ENCODE measurements around the gene ZBTB8A.
"Not testable (repeated sequence)": the region's sequence is repeated elsewhere in the genome, so short reads cannot be mapped to it uniquely, and the experiment has no call there.

ZBTB8A gene

DNA sequence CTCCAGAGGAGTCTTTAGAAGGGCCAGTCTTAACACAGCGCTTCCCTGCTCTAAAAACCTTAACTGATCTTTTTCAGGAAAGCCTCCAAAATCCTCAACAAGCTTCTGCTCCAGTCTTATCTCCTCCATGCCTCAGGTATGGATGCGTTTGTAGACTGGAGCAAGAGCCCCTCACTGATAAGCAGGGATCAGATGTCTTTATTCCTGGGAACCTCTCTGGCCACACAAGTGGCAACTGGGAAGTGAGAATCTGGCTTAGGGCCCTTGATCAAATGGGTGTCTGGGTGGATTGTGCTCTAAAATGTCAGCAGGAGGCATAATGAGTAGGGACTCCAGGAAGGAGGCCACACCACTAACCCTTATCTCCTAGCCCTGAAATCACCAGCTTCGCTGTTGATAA is 1.4 kb downstream of the ZBTB8A start:
- no peaks in the 10 kb centered on the region for H3K27me3 Mint-ChIP-seq (ENCODE audit: low read depth)
- H3K9me3 Mint-ChIP-seq, result no peaks in the 10 kb centered on the region
- peak overlapping the region; percentile 87 to 96 (median 91) for H3K27ac Mint-ChIP-seq
- TF ChIP-seq, protein P1, sequence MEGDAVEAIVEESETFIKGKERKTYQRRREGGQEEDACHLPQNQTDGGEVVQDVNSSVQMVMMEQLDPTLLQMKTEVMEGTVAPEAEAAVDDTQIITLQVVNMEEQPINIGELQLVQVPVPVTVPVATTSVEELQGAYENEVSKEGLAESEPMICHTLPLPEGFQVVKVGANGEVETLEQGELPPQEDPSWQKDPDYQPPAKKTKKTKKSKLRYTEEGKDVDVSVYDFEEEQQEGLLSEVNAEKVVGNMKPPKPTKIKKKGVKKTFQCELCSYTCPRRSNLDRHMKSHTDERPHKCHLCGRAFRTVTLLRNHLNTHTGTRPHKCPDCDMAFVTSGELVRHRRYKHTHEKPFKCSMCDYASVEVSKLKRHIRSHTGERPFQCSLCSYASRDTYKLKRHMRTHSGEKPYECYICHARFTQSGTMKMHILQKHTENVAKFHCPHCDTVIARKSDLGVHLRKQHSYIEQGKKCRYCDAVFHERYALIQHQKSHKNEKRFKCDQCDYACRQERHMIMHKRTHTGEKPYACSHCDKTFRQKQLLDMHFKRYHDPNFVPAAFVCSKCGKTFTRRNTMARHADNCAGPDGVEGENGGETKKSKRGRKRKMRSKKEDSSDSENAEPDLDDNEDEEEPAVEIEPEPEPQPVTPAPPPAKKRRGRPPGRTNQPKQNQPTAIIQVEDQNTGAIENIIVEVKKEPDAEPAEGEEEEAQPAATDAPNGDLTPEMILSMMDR (IDR thresholded peaks at IDR 0.05; ENCODE audit: unreplicated experiment in 3 of 3), result no peak
- peak overlapping the region; percentile 92 to 98 (median 96) for H3K4me3 Mint-ChIP-seq
- H3K4me1 Mint-ChIP-seq, result peaks cover 7% of the 10 kb centered on the region
- H3K36me3 Mint-ChIP-seq (ENCODE audit: low read depth), result no peaks in the 10 kb centered on the region

DNA sequence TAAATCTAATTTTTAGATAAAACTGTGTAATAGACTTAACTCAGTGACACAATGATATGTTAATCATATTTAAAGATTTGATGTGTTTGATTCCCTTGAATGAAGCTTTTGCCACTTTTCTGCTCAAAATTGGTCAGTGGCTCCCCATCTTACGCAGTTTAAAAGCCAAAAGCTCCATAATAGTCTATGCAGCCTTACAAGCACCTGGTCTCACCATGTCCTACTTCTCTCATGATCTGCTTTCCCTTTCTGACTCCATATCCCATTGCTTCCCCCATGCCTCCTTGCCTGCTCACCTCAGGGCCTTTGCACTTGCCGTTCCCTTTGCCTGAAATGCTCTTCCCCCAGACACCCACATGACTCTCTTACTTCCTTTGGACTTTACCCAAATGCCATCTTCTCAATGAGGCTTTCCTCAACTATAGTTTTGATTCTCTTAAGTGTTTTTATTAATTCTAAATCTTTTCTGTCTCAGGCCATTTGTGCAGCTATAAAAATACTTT is 1.9 kb downstream of the ZBTB8A start:
- TF ChIP-seq, protein P1 (IDR thresholded peaks at IDR 0.05; ENCODE audit: unreplicated experiment in 3 of 3), result no peak
- peak overlapping the region; percentile 92 to 98 (median 96) for H3K4me3 Mint-ChIP-seq
- H3K9me3 Mint-ChIP-seq, result no peaks in the 10 kb centered on the region
- peaks cover 7% of the 10 kb centered on the region for H3K4me1 Mint-ChIP-seq
- no peaks in the 10 kb centered on the region for H3K36me3 Mint-ChIP-seq (ENCODE audit: low read depth)
- no peaks in the 10 kb centered on the region for H3K27me3 Mint-ChIP-seq (ENCODE audit: low read depth)
- H3K27ac Mint-ChIP-seq, result peak overlapping the region in 2 of 3 experiments; percentile 83 to 91

DNA sequence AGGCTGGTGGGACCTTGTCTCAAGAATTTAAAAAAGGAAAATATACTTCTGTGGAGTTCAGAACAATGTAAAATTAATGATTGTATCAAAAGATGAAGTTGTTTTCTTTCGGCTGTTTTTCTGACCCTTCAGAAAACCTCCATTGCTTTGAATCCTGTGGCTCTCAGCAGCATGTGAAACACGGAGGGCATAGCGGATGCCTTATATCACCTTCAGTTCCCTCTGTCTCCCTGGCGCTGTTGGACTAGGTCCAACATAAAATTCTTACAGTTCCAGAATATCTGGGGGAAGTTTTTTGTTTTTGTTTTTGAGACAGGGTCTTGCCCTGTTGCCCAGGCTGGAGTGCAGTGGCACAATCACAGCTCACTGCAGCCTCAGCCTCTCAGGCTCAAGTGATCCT is 7.4 kb downstream of the ZBTB8A start:
- H3K27me3 Mint-ChIP-seq (ENCODE audit: low read depth), result no peaks in the 10 kb centered on the region
- H3K4me1 Mint-ChIP-seq, result no peaks in the 10 kb centered on the region
- no peak overlapping the region for H3K27ac Mint-ChIP-seq

DNA sequence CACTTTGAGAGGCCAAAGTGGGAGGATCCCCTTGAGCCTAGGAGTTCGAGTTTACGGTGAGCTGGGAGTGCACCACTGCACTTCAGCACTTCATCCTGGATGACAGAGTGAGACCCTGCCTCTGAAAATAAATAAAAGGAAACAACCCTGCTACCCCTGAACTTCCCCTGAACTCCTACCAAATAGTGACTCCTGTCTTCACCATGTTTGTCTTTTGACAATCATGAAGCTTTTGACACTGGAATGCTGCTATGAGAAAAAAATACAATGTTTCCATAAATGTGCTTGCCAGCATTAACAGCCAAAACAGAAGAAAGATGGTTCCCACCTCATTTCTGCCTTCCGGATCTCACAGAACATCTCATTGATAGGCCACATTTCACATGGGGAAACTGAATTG is 10.4 kb downstream of the ZBTB8A start:
- Mint-ChIP-seq H3K27ac (peak overlapping the region in 1 of 3 experiments; percentile 56), H3K36me3 (ENCODE audit: low read depth) (peaks cover 6% of the 10 kb centered on the region), H3K9me3 (no peaks in the 10 kb centered on the region), H3K4me3 (no peak overlapping the region), H3K27me3 (ENCODE audit: low read depth) (no peaks in the 10 kb centered on the region), H3K4me1 (no peaks in the 10 kb centered on the region)
- TF ChIP-seq, protein P1 (IDR thresholded peaks at IDR 0.05; ENCODE audit: unreplicated experiment in 3 of 3), result no peak

More for the DNA sequence above, 7.4 kb downstream of the ZBTB8A start:
- Mint-ChIP-seq H3K9me3 (no peaks in the 10 kb centered on the region), H3K4me3 (no peak overlapping the region), H3K36me3 (ENCODE audit: low read depth) (peaks cover 3% of the 10 kb centered on the region)
- TF ChIP-seq, protein P1 (IDR thresholded peaks at IDR 0.05; ENCODE audit: unreplicated experiment in 3 of 3), result no peak

DNA sequence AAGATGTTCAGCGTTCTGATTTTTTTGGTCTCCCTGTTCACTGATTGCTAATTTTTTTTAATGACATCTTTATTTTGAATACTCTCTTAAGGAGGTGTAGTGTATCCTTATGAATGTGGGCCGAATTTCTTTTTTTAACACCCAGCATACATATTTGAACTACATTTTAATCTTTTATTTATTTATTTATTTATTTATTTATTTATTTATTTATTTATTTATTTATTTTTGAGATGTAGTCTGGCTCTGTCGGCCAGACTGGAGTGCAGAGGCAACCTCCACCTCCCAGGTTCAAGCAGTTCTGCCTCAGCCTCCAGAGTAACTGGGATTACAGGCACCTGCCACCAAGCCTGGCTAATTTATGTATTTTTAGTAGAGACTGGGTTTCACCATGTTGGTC is 15.1 kb downstream of the ZBTB8A start:
- no peak overlapping the region for H3K27ac Mint-ChIP-seq
- no peak overlapping the region for H3K4me3 Mint-ChIP-seq
- H3K27me3 Mint-ChIP-seq (ENCODE audit: low read depth), result peaks cover 4% of the 10 kb centered on the region
- no peaks in the 10 kb centered on the region for H3K4me1 Mint-ChIP-seq
- TF ChIP-seq, protein P1 (IDR thresholded peaks at IDR 0.05; ENCODE audit: unreplicated experiment in 3 of 3), result no peak
- H3K9me3 Mint-ChIP-seq, result no peaks in the 10 kb centered on the region
- H3K36me3 Mint-ChIP-seq (ENCODE audit: low read depth), result peaks cover 32% of the 10 kb centered on the region

DNA sequence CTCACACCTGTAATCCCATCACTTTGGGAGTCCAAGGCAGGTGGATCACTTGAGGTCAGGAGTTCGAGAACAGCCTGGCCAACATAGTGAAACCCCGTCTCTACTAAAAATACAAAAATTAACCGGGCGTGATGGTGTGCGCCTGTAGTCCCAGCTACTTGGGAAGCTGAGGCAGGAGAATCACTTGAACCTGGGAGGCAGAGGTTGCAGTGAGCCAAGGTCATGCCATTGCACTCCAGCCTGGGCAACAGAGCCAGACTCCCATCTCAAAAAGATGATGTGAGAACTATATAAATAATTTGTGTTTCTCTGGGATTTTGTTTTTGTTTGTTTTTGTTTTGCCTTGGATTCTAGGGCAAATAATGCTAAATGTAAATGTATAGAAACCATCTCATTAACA is 17.8 kb downstream of the ZBTB8A start:
- peaks cover 55% of the 10 kb centered on the region for H3K36me3 Mint-ChIP-seq (ENCODE audit: low read depth)
- H3K4me1 Mint-ChIP-seq; H3K4me3 Mint-ChIP-seq; H3K27ac Mint-ChIP-seq; H3K27me3 Mint-ChIP-seq (ENCODE audit: low read depth); H3K9me3 Mint-ChIP-seq: not testable (repeated sequence)
